Panc1 (cell line): ENCODE results near the gene ORC3.

Experiments used
- CTCF ChIP-seq: fragments of 450-650 bp; IDR thresholded peaks from 2 replicates; pipeline ENCODE4 v1.5.1; 2017; ENCODE audit warnings: mild to moderate bottlenecking
- POLR2AphosphoS5 ChIP-seq: IDR thresholded peaks from 2 replicates; pipeline ENCODE4 v1.6.1; 2012; ENCODE audit warnings: mild to moderate bottlenecking, low read depth, low read length, moderate library complexity
- REST ChIP-seq, 2 experiments: IDR thresholded peaks; 2 replicates each; pipeline ENCODE4 v1.6.1; 2011 to 2012; ENCODE audit warnings: low read depth in 2 of 2, control low read depth in 1 of 2, low read length in 1 of 2, mild to moderate bottlenecking in 1 of 2, moderate library complexity in 1 of 2; ENCODE audit not compliant: insufficient read depth in 1 of 2
- SIN3A ChIP-seq: IDR thresholded peaks from 2 replicates; pipeline ENCODE4 v1.6.1; 2012; ENCODE audit warnings: low read depth, mild to moderate bottlenecking, low read length, moderate library complexity, borderline replicate concordance; ENCODE audit not compliant: insufficient read depth
- TCF7L2 ChIP-seq: IDR thresholded peaks from 2 replicates; pipeline ENCODE4 v1.6.1; 2011; ENCODE audit warnings: mild to moderate bottlenecking, low read depth, low read length, inconsistent platforms

- TF ChIP-seq POLR2AphosphoS5 (no peak), CTCF (no peak), TCF7L2 (no peak), REST (IDR thresholded peaks at IDR 0.05; ENCODE audit: insufficient read depth in 1 of 2, low read depth in 2 of 2, low read length in 1 of 2) (no peak), SIN3A (no peak)
These were observed 75.1 kb downstream of the ORC3 start for GRCh38 chr6:87664921-87665485.
